ENCODE measurements around the gene CRTC3.

Gene CRTC3

DNA sequence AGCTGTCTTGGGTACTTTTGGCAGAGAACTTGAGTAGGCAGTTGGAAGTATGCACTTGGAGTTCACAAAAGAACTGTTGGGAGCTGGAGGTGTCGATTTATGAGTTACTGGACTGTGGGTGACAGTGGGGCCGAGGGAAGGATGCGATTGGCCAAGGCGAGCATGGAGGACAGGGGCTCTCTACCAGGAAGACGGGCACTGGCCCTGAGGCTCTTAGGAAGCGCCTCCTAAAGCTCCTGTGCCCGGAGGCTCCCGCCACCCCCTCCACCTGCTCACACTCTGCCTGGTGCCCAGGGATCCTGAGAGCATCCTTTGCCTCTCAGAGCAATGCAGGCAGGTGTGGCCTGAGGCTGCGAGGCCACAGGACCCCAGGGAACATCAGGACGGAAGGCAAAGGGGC, 69.0 kb downstream of the CRTC3 start:
- no peak for DNase-seq (ENCODE audit: low read depth)
- no peak for TF ChIP-seq CTCF (conservative IDR thresholded peaks at IDR 0.05; ENCODE audit: control insufficient read depth, insufficient read depth, low read depth, low read length)

DNA sequence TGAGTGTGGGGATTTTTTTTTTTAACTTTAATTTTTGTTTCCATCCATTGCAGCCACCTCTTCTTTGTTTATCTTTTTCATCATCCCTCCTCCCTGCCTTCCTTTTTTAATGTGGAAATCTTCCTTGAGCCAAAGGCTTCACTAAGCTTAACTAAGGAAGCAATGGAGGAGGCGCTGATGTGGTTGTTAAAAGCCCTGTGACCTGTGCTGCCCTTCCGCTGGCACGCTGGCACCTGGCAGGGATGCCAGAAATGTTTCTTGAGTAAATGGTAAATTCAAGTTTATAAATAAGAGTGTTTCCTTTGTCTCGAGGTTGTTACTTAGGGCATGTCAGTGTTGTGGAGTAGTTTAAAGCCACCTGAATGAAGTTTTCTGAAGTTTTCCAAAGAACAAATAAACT, 69.4 kb downstream of the CRTC3 start:
- TF ChIP-seq CTCF (conservative IDR thresholded peaks at IDR 0.05; ENCODE audit: control insufficient read depth, insufficient read depth, low read depth, low read length): no peak
- no peak overlapping the region for H3K4me3 ChIP-seq (ENCODE audit: control insufficient read depth, low read depth, low read length)
- no peak for DNase-seq (ENCODE audit: low read depth)

More for the DNA sequence above, 69.0 kb downstream of the CRTC3 start:
- H3K4me3 ChIP-seq (ENCODE audit: control insufficient read depth, low read depth, low read length): no peak overlapping the region

GRCh38 chr15:90599644-90600043, 69.9 kb downstream of the CRTC3 start:
- no peak for TF ChIP-seq CTCF (conservative IDR thresholded peaks at IDR 0.05; ENCODE audit: control insufficient read depth, insufficient read depth, low read depth, low read length)
- no peak for DNase-seq (ENCODE audit: low read depth)
- H3K4me3 ChIP-seq (ENCODE audit: control insufficient read depth, low read depth, low read length): no peak overlapping the region

DNA sequence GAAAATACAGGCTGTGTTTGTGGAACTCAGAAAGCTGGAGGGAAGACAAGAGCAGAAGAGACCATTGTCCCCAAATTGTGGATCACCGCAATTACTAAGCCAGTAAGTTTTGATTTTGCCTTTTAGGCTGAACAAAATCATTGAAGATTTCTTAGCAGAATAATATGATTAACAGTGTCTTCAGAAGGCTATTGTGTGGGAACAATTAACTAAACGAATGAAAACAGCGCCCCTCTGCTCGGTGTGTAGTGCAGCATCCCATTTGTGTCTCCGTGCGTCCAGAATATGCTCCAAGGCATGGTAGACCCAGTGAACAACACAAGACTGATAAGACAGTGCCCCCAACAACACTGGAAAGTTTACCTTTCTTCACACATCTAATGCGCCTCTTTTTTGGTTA, 71.2 kb downstream of the CRTC3 start:
- H3K4me3 ChIP-seq (ENCODE audit: control insufficient read depth, low read depth, low read length): no peak overlapping the region
- no peak for TF ChIP-seq CTCF (conservative IDR thresholded peaks at IDR 0.05; ENCODE audit: control insufficient read depth, insufficient read depth, low read depth, low read length)
- no peak for DNase-seq (ENCODE audit: low read depth)

- peak; percentile 64 for TF ChIP-seq CTCF (conservative IDR thresholded peaks at IDR 0.05; ENCODE audit: control insufficient read depth, insufficient read depth, low read depth, low read length)
- no peak overlapping the region for H3K4me3 ChIP-seq (ENCODE audit: control insufficient read depth, low read depth, low read length)
- peak; percentile 52 for DNase-seq (ENCODE audit: low read depth)
These were observed 74.2 kb downstream of the CRTC3 start for GRCh38 chr15:90603893-90604292.

GRCh38 chr15:90606641-90607040, 76.9 kb downstream of the CRTC3 start:
- no peak overlapping the region for H3K4me3 ChIP-seq (ENCODE audit: control insufficient read depth, low read depth, low read length)
- DNase-seq (ENCODE audit: low read depth): no peak
- no peak for TF ChIP-seq CTCF (conservative IDR thresholded peaks at IDR 0.05; ENCODE audit: control insufficient read depth, insufficient read depth, low read depth, low read length)

DNA sequence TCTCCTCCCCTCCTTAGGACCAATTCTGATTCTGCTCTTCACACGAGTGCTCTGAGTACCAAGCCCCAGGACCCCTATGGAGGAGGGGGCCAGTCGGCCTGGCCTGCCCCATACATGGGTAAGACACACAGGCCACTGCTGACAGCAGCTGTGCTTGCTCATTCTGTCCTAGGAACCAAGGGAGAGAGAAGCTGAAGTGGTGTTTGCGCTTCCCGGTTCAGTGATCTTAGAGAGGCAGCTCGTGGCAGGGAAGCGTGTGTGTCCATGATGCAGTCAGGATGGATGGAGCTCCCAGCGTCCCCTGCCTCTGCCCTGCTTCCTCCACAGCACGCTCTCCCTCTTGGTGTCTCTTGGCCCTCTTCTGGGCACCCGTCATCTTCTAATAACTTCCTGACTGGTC, 77.6 kb downstream of the CRTC3 start:
- no peak overlapping the region for H3K4me3 ChIP-seq (ENCODE audit: control insufficient read depth, low read depth, low read length)
- no peak for DNase-seq (ENCODE audit: low read depth)
- no peak for TF ChIP-seq CTCF (conservative IDR thresholded peaks at IDR 0.05; ENCODE audit: control insufficient read depth, insufficient read depth, low read depth, low read length)
